ENCODE measurements around the gene DHRS2. TPM values are rescaled to one million over a fixed set of nuclear protein-coding genes. Genes with fewer than 3 reads are reported as not detected.

The DHRS2 gene
- total RNA-seq, 4 donors from 2014 or later: not detected

DNA sequence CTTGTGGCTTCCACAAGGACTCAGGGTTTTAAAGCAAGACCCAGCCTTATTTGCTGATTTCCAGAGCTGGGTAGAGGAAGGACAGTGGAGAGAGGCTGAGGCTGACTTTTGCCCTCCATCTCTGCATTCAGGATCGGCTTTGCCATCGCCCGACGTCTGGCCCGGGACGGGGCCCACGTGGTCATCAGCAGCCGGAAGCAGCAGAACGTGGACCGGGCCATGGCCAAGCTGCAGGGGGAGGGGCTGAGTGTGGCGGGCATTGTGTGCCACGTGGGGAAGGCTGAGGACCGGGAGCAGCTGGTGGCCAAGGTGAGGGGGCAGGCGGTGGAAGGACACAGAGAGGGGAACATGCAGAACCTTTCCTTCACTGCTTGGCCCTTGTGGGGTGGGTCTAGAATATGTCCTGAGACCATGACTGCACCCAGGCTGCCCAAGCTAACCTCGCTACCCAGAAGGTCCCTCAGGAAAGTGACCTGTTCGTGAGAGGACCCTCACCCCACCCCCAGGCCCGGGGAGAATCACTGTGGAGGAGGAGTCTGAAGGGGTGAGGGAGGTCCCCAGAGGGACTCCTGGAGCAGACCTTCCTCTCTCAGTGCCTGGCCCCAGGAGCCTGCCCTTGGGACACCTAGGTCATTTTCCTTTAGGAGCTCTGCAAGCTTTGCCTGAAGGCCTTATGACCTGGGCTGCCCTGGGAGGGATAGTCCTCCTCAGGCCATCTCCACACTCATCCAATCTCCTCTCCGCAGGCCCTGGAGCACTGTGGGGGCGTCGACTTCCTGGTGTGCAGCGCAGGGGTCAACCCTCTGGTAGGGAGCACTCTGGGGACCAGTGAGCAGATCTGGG lies 3.1 kb downstream of the DHRS2 start:
- H3K4me1 ChIP-seq: peaks cover 0 to 18% (median 10%) of the 10 kb centered on the region in 4 donors
- no peak overlapping the region for H3K4me3 ChIP-seq
- no peaks in the 10 kb centered on the region for H3K36me3 ChIP-seq
- H3K27me3 ChIP-seq: no peaks in the 10 kb centered on the region
- intact Hi-C loops (cut with DNase I; ENCODE audit: low total_unique reads): no loop called here
- WGBS, 2 donors (ENCODE audit: low coverage in 1 of 2): 93% methylated on average over 21 of the region's 21 CpGs; no CpG with 5 or more reads in 1 of the 2 donors
- in situ Hi-C loops (cut with MboI; ENCODE audit: low pct_ligation_motif_present in 1 of 4, low pct_unique_long_range_greater_than_20kb in 1 of 4, low sequenced_read_pairs in 3 of 4): loop anchor here in 3 of 4 donors (25.0 kb wide), 2 partner anchors 273 to 298 kb away; no protein-coding TSS in a partner anchor
- no peak for TF ChIP-seq POLR2AphosphoS5 (IDR thresholded peaks at IDR 0.05)
- TF ChIP-seq EP300 (IDR thresholded peaks at IDR 0.05; ENCODE audit: low read depth): no peak
- TF ChIP-seq, protein P1, sequence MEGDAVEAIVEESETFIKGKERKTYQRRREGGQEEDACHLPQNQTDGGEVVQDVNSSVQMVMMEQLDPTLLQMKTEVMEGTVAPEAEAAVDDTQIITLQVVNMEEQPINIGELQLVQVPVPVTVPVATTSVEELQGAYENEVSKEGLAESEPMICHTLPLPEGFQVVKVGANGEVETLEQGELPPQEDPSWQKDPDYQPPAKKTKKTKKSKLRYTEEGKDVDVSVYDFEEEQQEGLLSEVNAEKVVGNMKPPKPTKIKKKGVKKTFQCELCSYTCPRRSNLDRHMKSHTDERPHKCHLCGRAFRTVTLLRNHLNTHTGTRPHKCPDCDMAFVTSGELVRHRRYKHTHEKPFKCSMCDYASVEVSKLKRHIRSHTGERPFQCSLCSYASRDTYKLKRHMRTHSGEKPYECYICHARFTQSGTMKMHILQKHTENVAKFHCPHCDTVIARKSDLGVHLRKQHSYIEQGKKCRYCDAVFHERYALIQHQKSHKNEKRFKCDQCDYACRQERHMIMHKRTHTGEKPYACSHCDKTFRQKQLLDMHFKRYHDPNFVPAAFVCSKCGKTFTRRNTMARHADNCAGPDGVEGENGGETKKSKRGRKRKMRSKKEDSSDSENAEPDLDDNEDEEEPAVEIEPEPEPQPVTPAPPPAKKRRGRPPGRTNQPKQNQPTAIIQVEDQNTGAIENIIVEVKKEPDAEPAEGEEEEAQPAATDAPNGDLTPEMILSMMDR (IDR thresholded peaks at IDR 0.05): no peak
- TF ChIP-seq POLR2A (IDR thresholded peaks at IDR 0.05): no peak
- H3K9me3 ChIP-seq: no peaks in the 10 kb centered on the region
- no peak for DNase-seq
- H3K27ac ChIP-seq: no peak overlapping the region

DNA sequence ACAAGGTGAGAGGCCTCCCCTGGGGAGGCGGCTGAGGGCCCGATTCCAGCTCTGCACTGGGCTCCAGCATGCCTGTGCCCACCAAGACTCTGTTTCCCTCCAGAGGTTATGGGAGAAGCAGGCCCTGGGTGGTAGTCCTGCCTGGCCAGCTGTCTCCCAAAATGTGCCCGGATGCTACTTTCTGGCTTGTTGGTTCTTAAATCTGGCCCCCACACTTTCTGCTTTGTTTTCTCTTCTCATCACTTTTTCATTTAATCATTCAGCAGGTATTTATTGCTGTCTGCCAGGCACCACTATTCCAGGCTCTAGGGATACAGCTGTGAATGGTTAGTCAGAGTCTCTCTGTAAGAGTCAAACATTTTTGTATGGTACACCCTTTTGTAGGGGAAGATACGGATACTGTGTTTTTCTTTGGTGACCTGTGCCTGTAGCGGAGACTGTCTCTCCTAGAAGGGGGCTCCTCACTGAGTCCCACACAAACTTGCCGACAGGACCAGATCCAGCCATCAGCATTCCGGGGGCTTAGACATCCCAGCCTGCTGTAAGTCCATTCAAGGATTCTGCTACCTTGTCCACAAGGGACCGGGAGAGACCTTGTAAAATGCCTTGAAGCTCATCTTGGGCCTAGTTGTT lies 3.8 kb downstream of the DHRS2 start:
- no peaks in the 10 kb centered on the region for H3K36me3 ChIP-seq
- peak overlapping the region in 3 of 4 donors; percentile 15 to 38 (median 29) for H3K27ac ChIP-seq
- H3K27me3 ChIP-seq: no peaks in the 10 kb centered on the region
- H3K9me3 ChIP-seq: no peaks in the 10 kb centered on the region
- TF ChIP-seq, protein P1 (IDR thresholded peaks at IDR 0.05): no peak
- TF ChIP-seq POLR2AphosphoS5 (IDR thresholded peaks at IDR 0.05) (no peak), EP300 (IDR thresholded peaks at IDR 0.05; ENCODE audit: low read depth) (no peak), POLR2A (IDR thresholded peaks at IDR 0.05) (no peak)
- WGBS, 2 donors (ENCODE audit: low coverage in 1 of 2): 80 to 87% methylated on average over 1 to 8 of the region's 8 CpGs
- DNase-seq: no peak
- intact Hi-C loops (cut with DNase I; ENCODE audit: low total_unique reads): no loop called here
- in situ Hi-C loops (cut with MboI; ENCODE audit: low pct_ligation_motif_present in 1 of 4, low pct_unique_long_range_greater_than_20kb in 1 of 4, low sequenced_read_pairs in 3 of 4): loop anchor here in 3 of 4 donors (25.0 kb wide), 2 partner anchors 272 to 297 kb away; no protein-coding TSS in a partner anchor
- H3K4me1 ChIP-seq: peaks cover 0 to 18% (median 10%) of the 10 kb centered on the region in 4 donors
- no peak overlapping the region for H3K4me3 ChIP-seq

GRCh38 chr14:23640524-23641141 lies 4.5 kb downstream of the DHRS2 start:
- Histone ChIP-seq H3K9me3 (no peaks in the 10 kb centered on the region), H3K36me3 (no peaks in the 10 kb centered on the region), H3K27me3 (no peaks in the 10 kb centered on the region), H3K27ac (peak overlapping the region in 3 of 4 donors; percentile 15 to 38 (median 29)), H3K4me1 (peaks cover 0 to 18% (median 10%) of the 10 kb centered on the region in 4 donors), H3K4me3 (no peak overlapping the region)
- peak; percentile 39 for DNase-seq
- WGBS, 2 donors (ENCODE audit: low coverage in 1 of 2): 46 to 49% methylated on average over 5 of the region's 5 CpGs
- no peak for TF ChIP-seq EP300 (IDR thresholded peaks at IDR 0.05; ENCODE audit: low read depth)
- TF ChIP-seq POLR2A (IDR thresholded peaks at IDR 0.05): no peak
- no peak for TF ChIP-seq POLR2AphosphoS5 (IDR thresholded peaks at IDR 0.05)
- TF ChIP-seq, protein P1 (IDR thresholded peaks at IDR 0.05): no peak
- in situ Hi-C loops (cut with MboI; ENCODE audit: low pct_ligation_motif_present in 1 of 4, low pct_unique_long_range_greater_than_20kb in 1 of 4, low sequenced_read_pairs in 3 of 4) (loop anchor here in 3 of 4 donors (25.0 kb wide), 2 partner anchors 272 to 297 kb away; no protein-coding TSS in a partner anchor), intact Hi-C loops (cut with DNase I; ENCODE audit: low total_unique reads) (no loop called here)
